Activated naive CD4-positive, alpha-beta T cell (primary cell): Measurements from ENCODE around the gene REPS2.
"Not testable (repeated sequence)": the region's sequence is repeated elsewhere in the genome, so short reads cannot be mapped to it uniquely, and the experiment has no call there.

ENCODE experiments used
- DNase-seq, 4 experiments: peaks; one replicate each; lab custom pipeline; 2025; lab: John Stamatoyannopoulos, UW

REPS2 gene

GRCh38 chrX:16964976-16965375 lies 18.5 kb downstream of the REPS2 start:
- not testable (repeated sequence) for DNase-seq

DNA sequence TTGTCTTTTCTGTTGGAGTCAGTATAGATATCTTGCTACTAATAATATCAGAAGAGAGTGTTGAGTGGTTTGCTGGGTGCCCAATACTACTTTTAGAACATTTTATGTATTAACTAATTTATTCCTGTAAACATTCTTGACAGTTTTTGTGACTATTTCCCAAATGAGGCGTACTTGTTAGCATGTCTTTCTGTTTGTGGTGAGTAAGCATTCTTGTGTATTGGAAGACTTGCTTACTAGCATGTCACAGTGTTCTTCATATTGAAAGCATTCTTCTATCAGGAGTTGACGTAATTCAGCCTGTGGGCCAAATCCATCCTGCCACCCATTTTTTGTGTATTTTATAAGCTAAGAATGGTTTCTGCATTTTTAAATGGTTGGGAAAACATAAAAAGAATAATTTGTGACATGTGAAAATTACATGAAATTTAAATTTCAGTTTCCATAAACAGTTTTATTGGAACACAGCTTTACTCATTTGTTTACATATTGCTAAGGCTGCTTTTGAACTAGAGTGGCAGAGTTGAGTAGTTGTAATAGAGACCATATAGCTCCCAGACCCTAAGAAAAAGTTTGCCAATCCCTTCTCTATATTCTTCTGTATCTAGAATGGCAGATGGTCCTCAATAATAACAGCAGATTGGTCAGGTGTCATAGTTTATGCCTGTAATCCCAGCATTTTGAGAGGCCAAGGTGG lies 20.4 kb downstream of the REPS2 start:
- no peak for DNase-seq

GRCh38 chrX:16968753-16969152 lies 22.3 kb downstream of the REPS2 start:
- not testable (repeated sequence) for DNase-seq

GRCh38 chrX:16970977-16971376 lies 24.5 kb downstream of the REPS2 start:
- no peak for DNase-seq

DNA sequence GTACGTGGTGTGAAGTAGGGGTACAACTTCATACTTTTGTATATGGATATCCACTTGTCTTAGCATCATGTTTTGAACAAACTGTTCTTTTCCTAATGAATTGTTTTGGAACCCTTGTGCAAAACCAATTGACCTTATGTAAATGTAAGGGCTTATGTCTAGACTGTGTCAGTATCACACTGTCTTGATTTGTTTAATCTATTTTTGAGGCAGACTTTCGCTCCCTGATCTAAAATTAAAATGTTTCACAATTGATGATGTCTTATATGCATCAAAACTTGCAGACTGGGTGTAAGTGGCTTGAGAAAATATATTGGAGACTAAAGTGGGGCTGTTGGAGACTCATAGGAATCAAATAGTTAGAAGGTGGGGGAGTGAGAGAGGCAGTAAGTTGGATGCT lies 25.2 kb downstream of the REPS2 start:
- no peak for DNase-seq

DNA sequence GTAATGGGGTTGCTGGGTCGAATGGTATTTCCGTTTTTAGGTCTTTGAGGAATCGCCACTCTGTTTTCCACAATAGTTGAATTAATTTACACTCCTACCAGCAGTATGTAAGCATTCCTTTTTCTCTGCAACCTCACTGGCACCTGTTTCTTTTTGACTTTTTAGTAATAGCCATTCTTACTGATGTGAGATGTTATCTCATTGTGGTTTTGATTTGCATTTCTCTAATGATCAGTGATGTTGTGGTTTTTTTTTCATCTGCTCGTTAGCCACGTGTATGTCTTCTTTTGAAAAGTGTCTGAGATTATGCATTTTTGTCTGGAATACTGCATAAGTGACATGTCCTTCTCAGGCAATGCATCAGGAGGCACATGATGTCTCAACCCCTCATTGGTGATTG lies 28.8 kb downstream of the REPS2 start:
- no peak for DNase-seq

- no peak for DNase-seq
Observed at GRCh38 chrX:16977771-16978170, 31.3 kb downstream of the REPS2 start.

DNA sequence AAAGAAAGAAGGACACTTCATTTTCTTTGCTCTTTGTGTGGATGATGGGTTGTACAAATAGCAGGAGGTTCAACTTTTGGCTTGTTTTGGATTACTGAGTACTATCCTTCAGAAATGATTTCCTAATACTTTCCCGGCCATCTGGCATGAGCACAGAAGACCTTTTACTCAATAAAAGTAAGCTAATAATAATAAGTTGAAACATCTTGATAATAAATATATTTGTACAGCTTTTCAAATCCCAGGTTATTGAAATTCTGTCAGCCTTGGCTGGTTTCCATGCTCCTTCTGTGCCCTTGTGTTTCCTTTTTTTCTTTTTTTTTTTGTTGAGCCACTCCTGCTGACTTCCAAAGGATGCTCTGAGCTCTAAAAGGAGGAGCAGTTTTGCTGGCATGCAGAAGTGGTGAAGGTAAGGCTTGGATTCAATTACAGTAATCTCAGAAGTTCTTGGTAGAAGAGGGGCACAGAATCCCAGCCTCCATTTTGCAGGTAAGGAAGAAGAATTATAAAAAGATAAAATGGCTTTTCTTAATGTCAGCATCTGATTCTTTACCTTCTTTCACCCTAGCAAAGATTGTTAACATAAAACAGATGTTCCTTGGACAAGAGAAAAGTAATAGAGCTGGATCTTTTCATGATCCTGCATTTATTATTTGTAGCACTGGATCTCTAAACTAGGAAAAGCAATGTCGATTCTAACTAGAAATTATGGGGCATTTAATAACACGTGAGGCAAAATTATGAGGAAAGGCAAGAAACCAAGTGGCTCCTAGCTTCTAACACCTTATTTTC lies 31.9 kb downstream of the REPS2 start:
- DNase-seq, result no peak

DNA sequence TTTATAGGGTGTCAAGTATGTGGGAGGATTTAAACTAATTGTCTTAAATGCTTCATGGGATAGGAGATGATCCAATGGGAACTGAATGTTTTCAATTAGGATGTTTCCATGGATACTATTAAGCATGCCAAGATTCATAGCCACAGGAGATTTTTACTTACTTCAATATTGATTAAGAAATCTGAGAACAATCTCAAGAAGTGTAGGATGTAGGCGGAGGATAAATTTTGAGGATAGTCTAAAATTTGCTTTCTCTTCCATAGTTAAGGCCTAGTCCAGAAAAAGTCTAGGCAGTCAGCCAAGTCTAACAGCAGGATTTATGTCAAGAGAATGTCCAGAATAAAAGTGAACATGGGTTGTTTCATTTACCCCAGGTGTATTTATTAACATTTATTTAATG lies 32.8 kb downstream of the REPS2 start:
- no peak for DNase-seq

DNA sequence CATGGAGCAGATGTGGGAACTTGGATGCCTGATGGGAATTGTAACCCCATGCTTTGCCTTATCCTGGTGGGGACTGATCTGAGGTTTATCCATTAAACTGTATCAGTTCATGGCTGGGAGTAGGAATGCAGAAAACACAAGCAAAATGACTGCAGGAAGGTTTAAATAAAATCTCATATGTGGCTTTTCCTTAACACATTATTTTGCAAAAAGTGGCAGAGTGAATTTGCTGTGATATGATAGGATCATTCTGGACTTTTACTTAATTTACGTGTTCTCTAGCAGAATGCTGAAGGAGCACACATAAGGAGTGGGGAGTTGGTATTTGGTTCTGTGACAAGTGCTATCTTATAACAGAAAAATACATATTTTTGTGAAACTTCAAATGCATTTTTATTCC lies 34.8 kb downstream of the REPS2 start:
- DNase-seq, result no peak

- no peak for DNase-seq
Observed at GRCh38 chrX:16981980-16982379, 35.5 kb downstream of the REPS2 start.

- no peak for DNase-seq
Observed at GRCh38 chrX:16983051-16983450, 36.6 kb downstream of the REPS2 start.

- no peak for DNase-seq
Observed at GRCh38 chrX:16985286-16985685, 38.8 kb downstream of the REPS2 start.

DNA sequence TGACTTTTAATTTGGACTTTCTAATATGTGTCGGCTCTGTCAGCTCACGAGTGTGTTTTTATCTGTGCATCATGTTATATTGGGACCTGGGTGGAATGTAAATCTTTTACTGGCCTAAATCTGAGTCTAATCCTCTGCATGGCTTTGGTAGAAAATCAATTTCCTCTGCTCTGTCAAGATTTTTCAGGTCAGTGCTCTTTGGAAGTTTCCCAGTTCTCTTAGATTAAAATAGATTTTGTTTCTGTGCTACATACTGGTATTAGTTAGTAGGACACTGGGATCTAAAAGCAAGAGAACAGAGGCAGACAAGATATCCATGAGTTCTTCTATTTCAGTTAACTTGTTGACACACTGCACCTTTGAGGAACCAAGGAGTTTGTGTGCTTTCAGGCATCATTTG lies 39.7 kb downstream of the REPS2 start:
- DNase-seq, result no peak

- DNase-seq, result no peak
Observed at GRCh38 chrX:16989750-16990149, 43.3 kb downstream of the REPS2 start.

DNA sequence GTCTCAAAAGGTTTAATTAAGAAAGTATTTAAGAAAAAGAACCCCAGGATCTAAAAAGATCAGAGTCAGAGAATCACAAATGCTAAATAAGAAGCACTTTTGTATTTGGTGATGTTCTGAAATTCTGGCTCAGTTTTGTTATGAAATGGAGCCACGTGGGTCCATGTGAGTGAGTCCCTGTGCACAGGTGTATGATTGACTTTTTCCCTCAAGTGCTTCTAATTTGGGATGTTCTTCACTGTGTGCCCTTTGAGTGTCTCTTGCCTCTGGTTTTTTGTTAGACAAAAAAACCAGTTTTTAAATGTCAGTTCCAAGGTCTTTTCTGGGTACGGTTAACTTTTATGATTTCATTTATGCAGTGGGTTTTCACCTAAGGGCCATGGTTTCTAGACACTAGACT lies 44.4 kb downstream of the REPS2 start:
- DNase-seq, result no peak

DNA sequence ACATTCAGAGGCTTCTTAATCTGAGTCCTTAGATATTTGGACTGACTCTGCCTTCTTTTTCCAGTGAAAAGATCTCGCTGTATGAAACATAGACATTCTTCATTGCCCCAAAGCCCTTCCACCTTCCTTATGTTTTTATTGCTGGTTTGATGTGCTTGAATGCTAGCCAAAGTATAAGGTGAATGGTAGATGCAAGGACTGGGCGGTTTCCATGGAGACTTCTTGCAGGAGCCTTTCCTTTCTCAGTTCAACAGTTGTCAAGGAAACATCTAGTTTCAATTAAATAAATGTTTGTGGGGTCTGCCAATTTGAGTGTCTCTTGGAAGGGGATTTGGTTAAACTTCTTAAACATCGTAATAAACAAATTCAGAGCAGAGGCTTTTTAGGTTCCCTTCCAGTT lies 46.0 kb downstream of the REPS2 start:
- DNase-seq, result no peak

DNA sequence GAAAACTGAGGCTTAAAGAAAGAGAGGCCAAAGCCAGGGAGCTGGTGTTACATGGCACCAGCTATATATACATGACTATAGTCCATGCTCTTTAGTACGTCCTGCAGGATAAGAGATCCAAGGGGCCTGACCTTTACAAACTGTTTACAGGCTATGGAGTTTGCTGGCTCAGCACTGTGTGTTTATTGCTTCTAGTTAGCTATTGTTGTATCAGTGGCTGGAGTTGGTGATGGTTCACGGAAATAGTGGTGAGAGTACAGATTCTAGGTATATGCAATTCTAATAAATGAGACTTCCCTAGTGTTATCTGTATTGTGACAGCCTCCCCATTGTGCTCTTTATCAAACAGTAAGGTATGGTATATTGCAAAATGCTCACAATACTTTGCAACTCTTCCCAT lies 46.5 kb downstream of the REPS2 start:
- DNase-seq, result no peak

DNA sequence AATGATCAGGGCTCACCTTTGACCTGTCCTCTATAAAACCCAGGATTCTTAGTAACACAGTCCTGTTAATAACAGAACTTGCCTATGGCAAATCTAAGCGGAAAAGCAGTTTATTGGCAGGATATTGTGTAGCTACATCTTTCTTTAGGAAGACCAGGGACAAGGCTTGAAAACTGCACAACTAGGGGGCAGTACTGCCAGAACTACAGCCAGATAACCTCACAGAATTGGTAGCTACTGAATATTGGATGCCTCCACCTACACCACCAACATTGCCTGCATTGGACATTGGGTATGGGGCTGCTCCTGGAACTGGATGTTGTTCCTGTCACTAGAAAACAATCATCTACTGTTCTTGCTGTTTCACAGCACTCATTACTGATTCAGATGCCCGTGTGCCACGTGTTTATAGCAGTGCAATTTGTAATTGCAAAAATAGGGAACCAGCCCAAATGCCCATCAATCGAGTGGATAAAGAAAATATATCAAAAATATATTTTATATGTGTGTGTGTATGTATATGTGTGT lies 47.4 kb downstream of the REPS2 start:
- DNase-seq, result no peak

DNA sequence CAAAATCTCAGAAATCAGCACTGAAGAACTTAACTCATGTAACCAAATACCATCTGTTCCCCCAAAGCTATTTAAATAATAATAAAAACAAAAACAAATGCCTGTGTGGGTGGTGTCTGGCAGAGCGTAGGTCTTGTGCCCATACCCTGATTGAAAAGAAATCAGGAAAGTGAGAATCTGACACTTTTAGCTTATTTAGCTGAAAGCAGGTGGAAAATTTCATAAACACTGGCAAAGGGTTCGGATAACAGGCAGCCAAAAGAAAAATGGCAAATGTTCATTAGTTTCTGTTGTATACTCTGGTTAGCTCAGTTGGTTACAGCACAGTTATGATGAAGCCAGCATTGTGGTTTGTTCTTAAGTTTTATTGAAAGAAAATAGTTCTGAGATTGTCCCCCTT lies 48.3 kb downstream of the REPS2 start:
- DNase-seq, result no peak

GRCh38 chrX:16997313-16997712 lies 50.9 kb downstream of the REPS2 start:
- no peak for DNase-seq

- DNase-seq, result no peak
Observed at GRCh38 chrX:16999275-16999674, 52.8 kb downstream of the REPS2 start.

DNA sequence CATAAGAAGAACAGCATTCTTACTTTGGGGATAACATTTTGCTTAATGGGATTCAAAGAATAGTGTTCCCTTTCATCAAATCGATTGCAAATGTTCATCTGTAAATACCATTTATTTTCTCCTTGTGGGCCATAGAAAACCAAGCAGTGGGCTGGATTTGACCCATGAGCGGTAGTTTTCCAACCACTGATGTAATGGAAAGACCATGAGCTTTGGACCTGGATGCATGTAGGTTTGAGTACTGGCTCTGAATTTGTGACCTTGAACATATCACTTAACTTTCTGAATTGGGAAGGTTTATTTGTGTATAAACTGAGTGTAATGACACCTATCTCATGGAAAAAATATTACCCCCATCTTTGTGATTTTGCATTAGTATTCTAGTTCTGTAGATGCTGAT lies 54.3 kb downstream of the REPS2 start:
- DNase-seq, result no peak
